ENCODE measurements around the gene PROX2.

- TF ChIP-seq EZH2 (IDR thresholded peaks at IDR 0.05; ENCODE audit: borderline replicate concordance, low read depth, low read length, severe bottlenecking) (no peak), CTCF (IDR thresholded peaks at IDR 0.05; ENCODE audit: borderline replicate concordance, extremely low read depth, low read length, poor library complexity, severe bottlenecking) (no peak)
Observed at GRCh38 chr14:74871819-74872218, 4.1 kb downstream of the PROX2 start.
